SK-N-SH (cell line): ENCODE measurements around the gene PLIN3. TPM values are rescaled to one million over a fixed set of nuclear protein-coding genes. Genes with fewer than 3 reads are reported as not detected.

ENCODE experiments used
- CTCF ChIA-PET: fragments of 300-600, 350-600 bp; formaldehyde crosslinking; extraction: SDS; loops from one replicate; lab custom pipeline; 2021; lab: Yijun Ruan, JAX
- POLR2A ChIA-PET: fragments of 350-600 bp; sonication (Branson Sonifier 250); formaldehyde crosslinking; extraction: SDS; loops from one replicate; lab custom pipeline; 2020; ENCODE audit warnings: antibody characterized with exemption, inconsistent platforms; lab: Yijun Ruan, JAX
- DNase-seq: peaks from one replicate; pipeline ENCODE4 v3.0.0; 2012
- H2AFZ ChIP-seq: fragments of 200-600 bp; sonication (generic); 2 replicates; pipeline ENCODE4 v1.8.1; 2016; ENCODE audit warnings: antibody characterized with exemption, mild to moderate bottlenecking, low read depth
- H3F3A ChIP-seq: fragments of 200-600 bp; sonication (generic); replicated peaks from 2 replicates; pipeline ENCODE3; 2016; ENCODE audit warnings: antibody characterized with exemption, mild to moderate bottlenecking; ENCODE audit not compliant: insufficient read depth
- H3K27ac ChIP-seq, 2 experiments: fragments of 200-500 bp in 1 of 2; fragments of 200-600 bp in 1 of 2; sonication (Bioruptor generic) in 1 of 2; sonication (generic), shearing (Covaris generic) in 1 of 2; 2 replicates each; pipeline versions ENCODE4 v1.5.1 to v1.6.1; 2014 to 2016; ENCODE audit warnings: low read depth in 2 of 2, inconsistent platforms in 1 of 2, low read length in 1 of 2, mild to moderate bottlenecking in 1 of 2, mixed read lengths in 1 of 2
- H3K27me3 ChIP-seq: fragments of 200-600 bp; sonication (generic), shearing (Covaris generic); 2 replicates; pipeline ENCODE4 v1.6.1; 2016; ENCODE audit warnings: mixed run types; ENCODE audit not compliant: insufficient read depth
- H3K36me3 ChIP-seq, 2 experiments: fragments of 200-500 bp in 1 of 2; fragments of 200-600 bp in 1 of 2; sonication (Bioruptor generic) in 1 of 2; sonication (generic) in 1 of 2; replicated peaks in 1 of 2; 2 replicates each; pipeline versions ENCODE3 to v1.5.1; 2014 to 2016; ENCODE audit warnings: low read length in 1 of 2, mild to moderate bottlenecking in 1 of 2; ENCODE audit not compliant: insufficient read depth in 2 of 2, control insufficient read depth in 1 of 2
- H3K4me1 ChIP-seq, 2 experiments: fragments of 200-500 bp in 1 of 2; fragments of 200-600 bp in 1 of 2; sonication (Bioruptor generic) in 1 of 2; sonication (generic), shearing (Covaris generic) in 1 of 2; 2 replicates each; pipeline versions ENCODE4 v1.5.1 to v1.6.1; 2014 to 2016; ENCODE audit warnings: low read depth in 1 of 2, low read length in 1 of 2, mixed run types in 1 of 2; ENCODE audit not compliant: insufficient read depth in 2 of 2, control insufficient read depth in 1 of 2
- H3K4me2 ChIP-seq: fragments of 200-600 bp; sonication (generic), shearing (Covaris generic); 2 replicates; pipeline ENCODE4 v1.6.1; 2017; ENCODE audit warnings: mixed run types
- H3K4me3 ChIP-seq, 2 experiments: fragments of 200-500 bp in 1 of 2; fragments of 200-600 bp in 1 of 2; sonication (Bioruptor generic) in 1 of 2; sonication (generic), shearing (Covaris generic) in 1 of 2; 2 replicates each; pipeline versions ENCODE4 v1.5.1 to v1.8.1; 2014 to 2016; ENCODE audit warnings: low read depth in 2 of 2, inconsistent platforms in 1 of 2, low read length in 1 of 2, mild to moderate bottlenecking in 1 of 2, mixed read lengths in 1 of 2, moderate library complexity in 1 of 2
- H3K79me2 ChIP-seq: fragments of 200-600 bp; sonication (generic); 2 replicates; pipeline ENCODE4 v1.8.1; 2017; ENCODE audit warnings: mild to moderate bottlenecking; ENCODE audit not compliant: insufficient read depth
- H3K9ac ChIP-seq: fragments of 200-600 bp; sonication (generic); 2 replicates; pipeline ENCODE4 v1.6.1; 2017; ENCODE audit warnings: mixed run types
- H3K9me2 ChIP-seq: fragments of 200-600 bp; sonication (generic); 2 replicates; pipeline ENCODE4 v1.6.1; 2017; ENCODE audit warnings: mixed run types
- H3K9me3 ChIP-seq: fragments of 200-600 bp; sonication (generic); 2 replicates; pipeline ENCODE4 v1.6.1; 2017; ENCODE audit warnings: mixed run types, mild to moderate bottlenecking, moderate library complexity
- H4K20me1 ChIP-seq: fragments of 200-600 bp; sonication (generic); 2 replicates; pipeline ENCODE4 v1.6.1; 2017; ENCODE audit warnings: mild to moderate bottlenecking, mixed run types; ENCODE audit not compliant: insufficient read depth
- CHD2 ChIP-seq: fragments of 150-350 bp; IDR thresholded peaks from 2 replicates; pipeline ENCODE4 v1.6.1; 2018; ENCODE audit warnings: low read length; ENCODE audit not compliant: partially characterized antibody
- CTCF ChIP-seq: fragments of 200-600 bp; sonication (generic); IDR thresholded peaks from 2 replicates; pipeline ENCODE4 v1.6.1; 2017; ENCODE audit warnings: antibody characterized with exemption, mild to moderate bottlenecking, moderate library complexity
- EP300 ChIP-seq, 2 experiments: IDR thresholded peaks; 2 replicates each; pipeline versions ENCODE4 v1.4.0 to v1.6.1; 2012; ENCODE audit warnings: borderline replicate concordance in 1 of 2, low read depth in 1 of 2, low read length in 1 of 2
- EZH2phosphoT487 ChIP-seq: fragments of 200-600 bp; sonication (generic); IDR thresholded peaks from 2 replicates; pipeline ENCODE4 v1.6.1; 2017; ENCODE audit warnings: low read depth, mixed run types, mild to moderate bottlenecking, antibody characterized with exemption, moderate library complexity, borderline replicate concordance
- GABPA ChIP-seq: IDR thresholded peaks from 2 replicates; pipeline ENCODE4 v1.4.0; 2012; ENCODE audit warnings: low read depth, mild to moderate bottlenecking
- JUND ChIP-seq: IDR thresholded peaks from 2 replicates; pipeline ENCODE4 v1.4.0; 2012
- MAX ChIP-seq: IDR thresholded peaks from 2 replicates; pipeline ENCODE4 v1.4.0; 2012; ENCODE audit warnings: low read depth
- MEF2A ChIP-seq: IDR thresholded peaks from 2 replicates; pipeline ENCODE4 v1.4.0; 2012; ENCODE audit warnings: low read depth, borderline replicate concordance
- MXI1 ChIP-seq: IDR thresholded peaks from 2 replicates; pipeline ENCODE4 v1.6.1; 2012; ENCODE audit warnings: mild to moderate bottlenecking, low read depth, low read length, improper control_type of control experiment
- RAD21 ChIP-seq: IDR thresholded peaks from 2 replicates; pipeline ENCODE4 v1.6.1; 2012; ENCODE audit warnings: mild to moderate bottlenecking, low read length
- SIN3A ChIP-seq: IDR thresholded peaks from 2 replicates; pipeline ENCODE4 v1.6.1; 2012; ENCODE audit warnings: low read depth, mild to moderate bottlenecking, low read length, moderate library complexity, borderline replicate concordance
- TAF1 ChIP-seq: IDR thresholded peaks from 2 replicates; pipeline ENCODE4 v1.6.1; 2012; ENCODE audit warnings: low read depth, mild to moderate bottlenecking, low read length, moderate library complexity, borderline replicate concordance
- USF1 ChIP-seq: IDR thresholded peaks from 2 replicates; pipeline ENCODE4 v1.4.0; 2012; ENCODE audit warnings: low read depth, borderline replicate concordance
- YY1 ChIP-seq: IDR thresholded peaks from 2 replicates; pipeline ENCODE4 v1.4.0; 2012; ENCODE audit warnings: low read depth, mild to moderate bottlenecking
- ZBTB33 ChIP-seq: IDR thresholded peaks from 2 replicates; pipeline ENCODE4 v1.4.0; 2012; ENCODE audit warnings: low read depth, borderline replicate concordance
- WGBS: methylation state at CpG from one replicate; pipeline ENCODE4 v1.1.6; 2017; ENCODE audit warnings: low lambda C conversion rate; 5-methylcytosine and 5-hydroxymethylcytosine counted together
- polyA plus RNA-seq, 3 experiments: library from polyadenylated mRNA; depleted of rRNA; stranded (reverse); fragments of >200 nt; gene quantifications; 2 replicates each; pipeline ENCODE4 v1.2.3, GENCODE V29; 2012

Gene PLIN3
- polyA plus RNA-seq, 1 of the 3 experiments (the other 2 are of a cell fraction), result 129 TPM

GRCh38 chr19:4891066-4891465 is 23.6 kb upstream of the PLIN3 start:
- no peaks in the 10 kb centered on the region for H3K79me2 ChIP-seq
- no peaks in the 10 kb centered on the region for H3F3A ChIP-seq
- H3K4me2 ChIP-seq, result no peak overlapping the region
- DNase-seq, result no peak
- H3K36me3 ChIP-seq, result no peaks in the 10 kb centered on the region
- CTCF ChIA-PET, result interaction anchor here (0.7 to 1.4 kb wide), 2 partner anchors 18 to 21 kb away, joined by 4 to 5 read pairs; no protein-coding TSS in a partner anchor
- WGBS, result 94% methylated on average over 12 of the region's 22 CpGs
- POLR2A ChIA-PET, result no interaction called here
- no peaks in the 10 kb centered on the region for H3K9me2 ChIP-seq
- no peaks in the 10 kb centered on the region for H3K4me1 ChIP-seq
- H3K9me3 ChIP-seq, result no peaks in the 10 kb centered on the region
- no peak for TF ChIP-seq MXI1
- no peaks in the 10 kb centered on the region for H3K27me3 ChIP-seq
- no peak overlapping the region for H3K9ac ChIP-seq
- no peaks in the 10 kb centered on the region for H4K20me1 ChIP-seq
- H2AFZ ChIP-seq, result no peak overlapping the region
- H3K27ac ChIP-seq, result no peak overlapping the region
- H3K4me3 ChIP-seq, result no peak overlapping the region

GRCh38 chr19:4889034-4889815 is 21.8 kb upstream of the PLIN3 start:
- ChIA-PET POLR2A (no interaction called here), CTCF (interaction anchor here (1.4 to 1.5 kb wide), 2 partner anchors 17 to 22 kb away, joined by 4 to 5 read pairs; no protein-coding TSS in a partner anchor)
- 83% methylated on average over 14 of the region's 14 CpGs for WGBS

More at GRCh38 chr19:4889034-4889815, 21.8 kb upstream of the PLIN3 start:
- Histone ChIP-seq H3F3A (no peaks in the 10 kb centered on the region), H3K4me3 (no peak overlapping the region), H2AFZ (no peak overlapping the region), H3K36me3 (no peaks in the 10 kb centered on the region), H3K27me3 (no peaks in the 10 kb centered on the region), H3K9me2 (no peaks in the 10 kb centered on the region), H3K9me3 (no peaks in the 10 kb centered on the region), H3K4me1 (no peaks in the 10 kb centered on the region), H3K9ac (no peak overlapping the region), H3K4me2 (no peak overlapping the region), H3K79me2 (no peaks in the 10 kb centered on the region), H3K27ac (no peak overlapping the region), H4K20me1 (no peaks in the 10 kb centered on the region)
- TF ChIP-seq YY1, result no peak
- no peak for TF ChIP-seq GABPA
- TF ChIP-seq ZBTB33, result no peak
- no peak for TF ChIP-seq MEF2A
- no peak for TF ChIP-seq MAX
- no peak for TF ChIP-seq USF1
- no peak for TF ChIP-seq TAF1
- TF ChIP-seq MXI1, result no peak
- no peak for TF ChIP-seq SIN3A
- no peak for TF ChIP-seq EP300 (IDR thresholded peaks at IDR 0.05; ENCODE audit: borderline replicate concordance in 1 of 2, low read depth in 1 of 2, low read length in 1 of 2)
- no peak for TF ChIP-seq RAD21
- TF ChIP-seq EZH2phosphoT487, result no peak
- no peak for TF ChIP-seq CTCF
- TF ChIP-seq JUND, result no peak
- no peak for TF ChIP-seq CHD2
- DNase-seq, result no peak
